ENCODE results near the gene ZMAT5.

GRCh38 chr22:29690476-29690875 is 76.3 kb downstream of the ZMAT5 start:
- TF ChIP-seq RBBP5 (conservative IDR thresholded peaks at IDR 0.05) (no peak), EZH2 (IDR thresholded peaks at IDR 0.05; ENCODE audit: borderline replicate concordance, control insufficient read depth, low read depth, low read length) (no peak), MXI1 (IDR thresholded peaks at IDR 0.05; ENCODE audit: low read depth, low read length) (no peak), TAF1 (IDR thresholded peaks at IDR 0.05; ENCODE audit: borderline replicate concordance, low read depth, low read length) (no peak), CHD4 (IDR thresholded peaks at IDR 0.05) (no peak), POLR2A (IDR thresholded peaks at IDR 0.05; ENCODE audit: low read depth, low read length) (no peak), RUNX3 (IDR thresholded peaks at IDR 0.05; ENCODE audit: low read length) (no peak), ZBTB33 (IDR thresholded peaks at IDR 0.05) (no peak), POU2F2 (IDR thresholded peaks at IDR 0.05; ENCODE audit: borderline replicate concordance, low read depth, low read length) (no peak), POLR2AphosphoS5 (IDR thresholded peaks at IDR 0.05; ENCODE audit: low read length) (no peak)
- TF ChIP-seq, protein P1, sequence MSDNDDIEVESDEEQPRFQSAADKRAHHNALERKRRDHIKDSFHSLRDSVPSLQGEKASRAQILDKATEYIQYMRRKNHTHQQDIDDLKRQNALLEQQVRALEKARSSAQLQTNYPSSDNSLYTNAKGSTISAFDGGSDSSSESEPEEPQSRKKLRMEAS (IDR thresholded peaks at IDR 0.05; ENCODE audit: low read depth, low read length), result no peak

Measured in GM12878 (cell line).